A204.1 (cell line): ENCODE measurements around the gene ADO.
"Not testable (repeated sequence)": the region's sequence is repeated elsewhere in the genome, so short reads cannot be mapped to it uniquely, and the experiment has no call there.

Source experiments
- FAIRE-seq: peaks from 2 replicates; lab custom pipeline; 2012; peaks lifted over from hg19 to GRCh38; lab: Jason Lieb, UNC

The ADO gene

DNA sequence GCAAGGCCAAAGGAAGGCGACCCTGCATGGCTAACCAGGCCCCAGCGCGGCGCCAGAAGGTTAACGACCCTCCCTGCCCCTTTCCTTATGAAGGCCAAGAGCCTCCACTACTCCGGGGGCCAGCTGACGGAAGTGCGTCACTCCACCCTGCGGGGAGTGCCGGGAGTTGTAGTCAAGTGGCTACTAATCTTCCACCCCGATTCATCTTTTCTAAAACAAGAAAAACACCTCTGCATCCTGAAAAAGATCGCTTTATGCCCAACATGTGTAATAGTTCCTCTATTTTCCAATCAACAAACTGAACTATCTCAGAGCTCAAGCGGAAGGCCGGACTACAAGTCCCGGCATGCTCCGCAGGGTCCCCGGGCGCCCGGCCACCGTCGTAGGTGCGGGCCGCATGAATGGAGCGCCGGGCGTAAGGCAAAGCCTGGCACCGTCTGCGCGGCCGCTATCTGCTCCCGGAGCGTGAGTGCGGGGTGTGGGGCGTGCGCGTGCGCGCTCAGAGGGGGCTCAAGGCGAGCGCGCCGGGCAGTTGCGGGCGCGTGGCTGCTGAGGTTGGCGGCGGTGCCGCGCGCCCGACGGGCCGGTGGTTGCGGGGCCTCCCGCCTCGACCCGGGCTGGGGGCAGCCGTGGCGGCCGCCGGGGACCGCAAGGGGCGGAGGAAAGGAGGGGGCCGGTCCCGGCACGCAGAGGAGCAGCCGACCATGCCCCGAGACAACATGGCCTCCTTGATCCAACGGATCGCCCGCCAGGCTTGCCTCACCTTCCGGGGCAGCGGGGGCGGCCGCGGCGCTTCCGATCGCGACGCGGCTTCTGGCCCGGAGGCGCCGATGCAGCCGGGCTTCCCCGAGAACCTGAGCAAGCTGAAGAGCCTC is at the start of gene ADO:
TSS of gene ADO (plus strand) at position 365 of the 875 bp plus-strand sequence. CDS start at position 705, 340 bp downstream.
- no peak for FAIRE-seq

DNA sequence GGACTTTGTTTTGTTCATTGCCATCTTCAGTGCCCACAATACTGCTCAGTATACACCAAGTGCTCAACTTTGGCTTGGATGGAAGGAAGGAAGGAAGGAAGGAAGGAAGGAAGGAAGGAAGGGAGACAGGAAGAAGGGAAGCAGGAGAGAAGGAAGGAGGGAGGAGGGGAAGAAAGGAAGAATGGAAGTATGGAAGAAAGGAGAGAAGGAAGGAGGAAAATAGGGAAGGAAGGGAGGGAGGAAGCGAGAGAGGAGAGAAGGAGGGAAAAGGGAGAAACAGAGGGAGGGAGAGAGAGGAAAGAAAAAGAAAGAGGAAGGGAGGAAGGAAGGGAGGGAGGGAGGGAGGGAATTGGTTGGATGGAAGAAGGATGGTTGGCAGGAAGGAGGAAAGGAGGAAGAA is 49.6 kb upstream of the ADO start:
- FAIRE-seq, result no peak

DNA sequence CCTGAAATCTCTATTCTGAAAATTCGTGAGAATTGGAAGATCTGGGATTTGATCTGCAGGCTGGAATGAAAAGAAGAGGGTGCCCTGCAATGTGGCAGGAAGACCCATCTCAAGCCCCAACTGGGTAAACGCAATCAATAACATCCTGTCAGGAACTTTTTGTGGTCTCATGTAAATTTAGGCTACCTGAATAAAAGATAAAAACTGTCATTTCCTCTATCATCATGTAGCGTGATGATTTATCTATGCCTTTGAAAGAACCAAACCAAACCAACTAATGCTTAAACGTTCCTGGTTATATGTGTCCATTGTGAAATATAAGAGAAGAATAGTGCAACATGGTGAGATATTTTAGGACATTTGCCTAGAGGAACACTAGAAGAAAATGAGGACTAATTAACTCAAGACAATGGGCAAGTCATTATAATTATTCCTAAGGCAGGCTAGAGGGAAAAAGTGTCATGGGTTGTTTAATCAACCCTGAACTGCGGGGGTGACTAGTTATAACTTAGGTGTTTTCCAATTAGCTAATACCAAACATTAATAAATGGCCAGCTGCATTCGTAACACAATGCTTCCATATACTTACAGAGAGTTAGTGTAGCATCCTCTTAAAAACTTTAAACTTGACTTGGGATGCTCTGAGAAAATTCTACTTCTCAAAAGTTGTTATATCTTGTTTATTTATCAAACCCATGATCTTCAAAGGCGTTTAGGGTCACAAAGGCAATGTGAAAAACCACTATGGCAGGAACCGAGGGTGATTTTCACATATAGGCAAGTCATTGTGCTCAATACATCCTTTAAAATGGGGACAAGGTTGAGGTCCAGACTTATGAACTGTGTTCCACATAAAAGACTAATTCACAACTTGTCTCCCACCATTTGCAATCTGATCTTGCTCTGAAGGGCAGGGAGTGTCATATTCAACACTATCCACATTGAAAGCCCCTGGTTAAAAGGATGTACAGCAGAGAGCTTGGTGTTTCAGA is 48.6 kb upstream of the ADO start:
- no peak for FAIRE-seq

DNA sequence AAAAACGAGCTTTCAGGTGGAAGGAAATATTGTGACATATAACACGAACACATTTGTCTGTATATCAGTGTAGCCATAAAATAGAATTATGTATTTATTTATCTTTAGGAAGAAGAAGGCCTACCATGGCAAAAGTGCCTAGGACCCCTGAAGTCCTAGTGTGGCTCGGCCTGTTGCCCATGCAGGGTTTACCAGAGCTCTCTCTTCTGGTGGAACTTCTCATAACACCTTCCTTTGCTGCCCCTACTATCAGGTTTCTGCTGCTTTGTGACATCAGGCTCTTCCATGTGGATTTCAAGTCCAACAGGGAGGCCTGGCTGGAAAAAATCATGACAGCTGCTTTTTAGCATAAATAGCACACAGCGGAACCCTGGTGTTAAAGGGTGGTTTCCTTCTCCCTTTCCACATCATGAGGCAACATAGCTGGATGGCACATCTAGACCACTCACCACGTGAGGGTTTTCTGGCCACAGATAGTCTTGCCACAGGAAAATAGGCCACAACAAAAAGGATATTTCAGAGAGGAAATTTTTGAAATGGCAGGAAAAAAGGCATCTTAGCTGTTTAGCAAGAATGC is 44.8 kb upstream of the ADO start:
- no peak for FAIRE-seq

DNA sequence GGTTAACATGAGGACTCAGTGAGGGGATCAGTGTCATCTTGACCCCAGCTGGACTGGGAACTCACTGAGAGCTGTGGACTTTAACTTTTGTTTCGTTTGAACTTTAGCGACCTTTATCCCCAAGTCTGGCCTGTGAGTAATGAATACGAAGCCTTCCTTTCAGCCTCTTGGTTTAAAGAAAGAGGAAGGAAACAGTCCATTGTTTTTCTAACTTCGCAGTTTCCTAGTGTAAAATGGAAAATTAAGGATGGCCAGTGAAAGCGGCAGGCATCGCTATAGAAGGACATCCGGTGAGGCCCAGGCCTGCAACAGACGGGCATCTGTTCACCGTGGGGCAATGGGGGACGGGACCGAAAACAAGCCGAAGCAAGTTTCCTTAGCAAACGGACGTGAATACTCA is 44.1 kb upstream of the ADO start:
- no peak for FAIRE-seq

DNA sequence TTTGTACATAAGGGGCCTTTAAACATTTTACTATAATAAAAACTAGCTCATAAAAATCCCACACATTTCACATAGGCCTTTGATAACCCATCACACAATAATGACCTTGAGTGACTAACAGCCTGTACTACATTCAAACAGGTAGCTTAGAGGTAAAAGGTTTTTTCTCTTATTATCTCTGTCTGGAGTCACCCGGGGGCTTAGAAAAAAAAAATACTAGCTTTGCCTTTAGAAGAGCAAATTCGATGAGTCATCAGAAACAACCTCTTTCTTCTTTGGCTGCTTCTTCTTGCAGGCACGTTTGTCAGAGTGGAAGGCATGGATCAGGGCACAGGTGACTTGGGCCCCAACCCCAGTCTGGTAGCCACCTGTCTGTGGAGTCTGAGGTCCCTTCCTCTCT is 43.4 kb upstream of the ADO start:
- FAIRE-seq, result no peak

DNA sequence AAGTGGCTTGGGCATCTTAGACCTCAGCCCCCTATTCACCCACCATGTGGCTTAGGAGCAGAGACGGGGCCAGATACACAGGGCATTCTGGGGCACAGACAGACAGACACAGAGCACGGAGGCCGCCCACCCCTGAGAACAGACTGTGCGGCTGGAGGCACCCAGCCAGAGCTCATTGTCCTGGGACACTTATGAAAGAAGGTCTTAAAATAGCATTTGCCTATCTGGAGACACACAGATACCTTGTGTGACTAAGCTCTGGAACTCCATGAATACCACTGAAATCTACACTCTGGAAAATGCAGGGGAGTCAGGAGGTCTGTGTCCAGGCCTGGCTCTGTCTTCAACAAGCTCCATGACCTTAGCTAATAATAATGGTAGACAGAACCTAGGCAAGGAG is 41.4 kb upstream of the ADO start:
- FAIRE-seq, result no peak

DNA sequence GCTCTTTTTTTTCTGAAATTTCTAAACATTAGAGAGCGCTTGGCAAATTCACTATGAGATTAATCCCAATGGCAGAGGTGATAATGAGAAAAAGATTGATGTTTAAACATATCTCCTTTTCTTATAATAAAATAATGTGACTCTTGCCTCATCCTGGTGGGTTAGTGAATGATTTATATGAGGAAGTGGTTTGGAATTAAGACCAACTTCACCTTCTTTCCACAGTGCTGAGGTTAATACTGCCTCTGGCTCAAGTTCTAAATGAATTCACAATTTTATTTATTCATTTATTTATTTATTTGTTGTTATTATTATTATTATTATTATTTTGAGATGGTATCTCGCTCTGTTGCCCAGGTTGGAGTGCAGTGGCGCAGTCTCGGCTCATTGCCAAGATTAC is 40.5 kb upstream of the ADO start:
- FAIRE-seq, result no peak

DNA sequence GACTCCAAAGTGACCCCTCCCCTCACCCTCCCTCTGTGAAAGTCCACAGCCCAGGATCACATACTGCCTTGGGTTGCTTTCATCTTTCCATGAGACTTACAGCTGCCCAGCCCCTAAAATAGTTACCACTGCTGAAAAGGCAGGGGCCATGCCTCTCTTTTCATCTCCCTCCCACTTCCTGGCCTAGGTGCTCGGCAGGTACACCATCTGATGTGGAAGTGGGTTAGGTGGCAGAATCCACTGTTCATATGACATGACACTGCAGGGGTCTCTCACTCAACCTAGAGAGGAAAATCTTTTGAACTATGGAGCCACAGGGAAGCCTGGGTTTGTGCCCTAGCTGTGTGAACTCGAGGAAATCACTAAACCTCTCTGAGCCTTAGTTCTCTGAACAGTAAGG is 38.8 kb upstream of the ADO start:
- FAIRE-seq, result no peak

DNA sequence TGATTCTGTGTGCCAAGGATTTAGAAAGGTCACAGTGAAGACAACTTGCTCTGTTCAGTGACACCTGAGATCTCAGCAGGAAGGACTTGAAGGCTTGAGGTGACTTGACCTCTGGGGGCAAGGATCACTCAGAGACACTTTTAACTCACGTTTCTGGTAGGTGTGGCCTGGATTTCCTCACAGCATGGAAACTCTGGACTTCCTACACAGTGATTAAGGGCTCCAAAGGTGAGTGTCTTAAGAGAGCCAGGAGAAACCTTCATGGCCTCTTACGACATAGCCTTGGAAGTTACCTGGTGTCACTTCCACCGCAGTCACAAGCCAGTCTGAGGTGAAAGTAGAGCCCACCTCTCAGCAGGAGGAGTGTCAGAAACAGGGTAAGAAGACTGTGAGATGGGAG is 38.1 kb upstream of the ADO start:
- no peak for FAIRE-seq

DNA sequence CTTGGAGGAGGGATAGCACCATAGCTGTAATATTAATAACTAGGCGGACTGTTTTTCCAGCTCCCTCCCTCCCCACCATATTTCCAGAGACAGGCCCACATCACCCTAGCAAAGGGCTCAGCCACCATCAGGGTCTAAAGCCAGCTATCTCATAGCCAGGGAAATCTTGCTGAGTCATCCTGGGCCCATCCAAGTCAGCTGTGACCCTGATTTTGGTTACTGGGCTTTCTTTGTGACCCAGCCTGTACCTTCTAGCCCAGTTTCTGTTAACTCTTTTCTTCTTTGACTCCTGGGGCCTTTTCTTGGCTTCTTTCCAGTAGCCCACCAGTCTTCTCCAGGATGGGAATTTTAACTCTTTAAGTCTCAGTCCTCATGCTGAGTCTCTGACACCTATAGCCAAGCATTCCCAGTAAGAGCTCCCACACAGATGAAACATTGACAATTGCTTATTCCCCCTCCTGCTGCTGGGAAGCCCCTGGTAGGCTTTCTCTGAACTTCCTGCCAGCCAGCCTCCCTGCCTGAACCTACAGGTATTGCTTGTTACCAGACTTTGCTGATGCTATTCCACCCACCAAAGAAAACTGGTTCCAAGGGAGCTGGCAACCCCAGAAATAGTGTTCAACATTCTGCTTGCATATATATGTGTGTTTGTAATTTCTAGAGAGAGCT is 34.8 kb upstream of the ADO start:
- no peak for FAIRE-seq

DNA sequence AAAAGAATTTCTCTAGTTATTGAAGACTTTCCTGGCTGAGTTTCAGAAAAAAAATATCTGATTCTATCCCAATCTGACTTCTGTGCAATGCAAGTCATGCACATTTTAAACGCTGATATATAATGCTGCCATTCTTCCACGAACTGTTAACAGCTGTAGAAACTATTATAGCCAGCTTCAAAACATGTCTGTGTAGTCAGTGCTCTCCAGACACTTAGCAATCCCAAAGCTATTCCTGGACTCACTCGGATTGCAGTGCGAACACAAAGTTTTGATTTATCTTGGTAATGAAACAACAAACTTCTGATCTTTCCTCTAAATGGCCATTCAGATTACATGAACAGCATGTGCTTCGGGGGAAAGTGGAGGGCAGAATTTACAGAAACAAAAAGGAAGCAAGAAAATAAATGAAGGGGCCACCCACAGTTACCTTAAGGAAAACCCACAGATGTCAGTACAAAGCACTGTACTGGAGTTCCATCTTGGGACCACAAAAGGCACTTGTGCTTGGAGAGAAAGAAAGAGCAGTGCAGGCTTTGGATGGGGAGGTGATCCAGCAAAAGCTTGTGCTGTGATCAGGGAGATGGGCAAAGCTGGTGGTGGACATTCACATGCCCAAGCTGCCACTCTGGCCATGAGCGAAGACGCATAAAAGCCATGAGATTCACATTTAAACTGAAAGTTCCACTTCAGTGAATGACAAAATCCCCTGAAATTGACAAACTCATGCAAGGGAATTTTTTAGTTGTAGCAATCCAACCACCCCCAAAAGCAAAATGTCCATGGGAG is 32.1 kb upstream of the ADO start:
- FAIRE-seq, result no peak

DNA sequence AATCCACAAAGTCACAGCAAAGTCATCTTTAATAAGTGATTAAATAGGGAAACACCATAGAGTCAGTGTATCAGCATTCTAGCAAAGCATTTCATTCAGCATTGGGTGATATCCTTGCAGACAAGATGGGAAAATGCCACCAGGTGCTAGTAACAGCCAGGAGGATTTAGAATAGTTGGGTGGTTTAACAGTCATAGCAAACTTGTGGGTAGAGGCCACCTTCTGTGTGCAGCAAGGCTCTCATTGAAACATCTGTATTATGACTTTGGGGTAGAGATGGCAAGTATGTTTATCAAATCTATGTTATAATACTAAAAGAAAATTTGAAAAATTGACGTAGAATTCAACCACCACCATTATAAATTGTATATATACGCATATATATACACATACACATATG is 26.4 kb upstream of the ADO start:
- FAIRE-seq, result no peak

DNA sequence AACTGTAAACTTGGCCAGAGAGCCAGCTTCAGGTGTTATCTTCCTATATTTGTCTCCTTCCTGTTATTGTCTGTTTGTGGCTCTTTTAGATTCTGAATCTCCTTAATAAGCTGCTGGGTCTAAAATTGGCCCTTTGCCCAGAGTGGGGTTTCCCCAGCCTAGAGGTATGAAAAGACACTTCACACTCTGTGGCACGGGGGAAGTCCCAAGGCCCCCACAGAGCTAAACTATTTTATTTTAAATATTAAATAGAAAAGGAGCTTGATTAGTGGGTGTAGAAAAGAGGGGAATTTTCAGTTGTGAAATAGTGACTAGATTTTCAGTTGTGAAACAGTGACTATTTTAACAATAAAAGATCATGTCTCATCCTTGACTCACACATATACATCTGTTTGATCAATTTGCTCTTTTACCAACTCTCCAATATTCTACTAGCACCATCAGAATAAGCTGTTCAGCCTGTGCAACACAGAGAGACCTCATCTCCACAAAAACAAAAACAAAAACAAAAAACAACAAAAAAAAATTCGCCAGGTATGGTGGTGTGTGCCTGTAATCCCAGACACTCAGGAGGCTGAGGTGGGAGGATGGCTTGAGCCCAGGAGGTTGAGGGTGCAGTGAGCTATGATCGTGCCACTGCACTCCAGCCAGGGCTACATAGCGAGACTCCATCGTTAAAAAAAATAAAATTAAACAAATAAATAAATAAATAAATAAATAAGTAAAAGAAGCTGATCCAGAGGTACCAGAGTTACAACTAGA is 24.9 kb upstream of the ADO start:
- no peak for FAIRE-seq

DNA sequence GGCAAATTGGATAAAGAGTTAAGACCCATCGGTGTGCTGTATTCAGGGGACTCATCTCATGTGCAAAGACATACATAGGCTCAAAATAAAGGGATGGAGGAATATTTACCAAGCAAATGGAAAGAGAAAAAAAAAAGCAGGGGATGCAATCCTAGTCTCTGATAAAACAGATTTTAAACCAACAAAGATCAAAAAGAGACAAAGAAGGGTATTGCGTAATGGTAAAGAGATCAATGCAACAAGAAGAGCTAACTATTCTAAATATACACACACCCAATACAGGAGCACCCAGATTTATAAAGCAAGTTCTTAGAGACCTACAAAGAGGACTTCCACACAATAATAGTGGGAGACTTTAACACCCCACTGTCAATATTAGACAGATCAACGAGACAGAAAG is 20.0 kb upstream of the ADO start:
- not testable (repeated sequence) for FAIRE-seq

DNA sequence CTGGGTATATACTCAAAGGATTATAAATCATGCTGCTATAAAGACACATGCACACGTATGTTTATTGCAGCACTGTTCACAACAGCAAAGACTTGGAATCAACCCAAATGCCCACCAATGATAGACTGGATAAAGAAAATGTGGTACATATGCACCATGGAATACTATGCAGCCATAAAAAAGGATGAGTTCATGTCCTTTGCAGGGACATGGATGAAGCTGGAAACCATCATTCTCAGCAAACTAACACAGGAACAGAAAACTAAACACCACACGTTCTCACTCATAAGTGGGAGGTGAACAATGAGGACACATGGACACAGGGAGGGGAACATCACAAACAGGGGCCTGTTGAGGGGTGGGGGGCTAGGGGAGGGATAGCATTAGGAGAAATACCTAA is 16.2 kb upstream of the ADO start:
- not testable (repeated sequence) for FAIRE-seq

DNA sequence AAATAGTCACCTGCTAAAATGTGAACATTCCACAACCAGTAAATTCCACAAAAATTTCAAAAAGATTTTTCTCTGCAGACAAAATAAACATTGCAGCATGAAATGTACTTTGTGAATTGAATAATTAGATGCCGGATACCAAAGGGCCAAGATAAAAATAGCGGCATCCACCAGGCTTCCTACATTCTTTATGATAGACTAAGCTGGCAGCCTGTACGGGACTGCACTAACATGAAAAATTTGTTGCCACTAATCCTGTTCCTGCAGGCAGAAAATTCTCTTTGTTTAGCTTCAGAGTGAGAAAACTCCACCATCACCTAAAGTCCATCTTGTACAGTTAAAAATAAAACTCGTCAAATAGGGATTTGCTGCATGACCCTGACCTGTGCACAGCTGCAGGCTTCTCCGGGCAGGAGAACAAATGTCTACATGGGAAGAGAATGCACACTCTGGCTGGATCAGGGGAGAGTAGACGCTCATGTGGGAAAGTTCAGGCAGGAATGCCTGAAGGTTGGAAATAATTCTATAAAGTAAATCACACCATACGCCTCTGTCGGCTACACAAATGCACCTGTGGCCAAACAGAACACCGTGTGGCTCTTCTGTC is 15.6 kb upstream of the ADO start:
- no peak for FAIRE-seq

DNA sequence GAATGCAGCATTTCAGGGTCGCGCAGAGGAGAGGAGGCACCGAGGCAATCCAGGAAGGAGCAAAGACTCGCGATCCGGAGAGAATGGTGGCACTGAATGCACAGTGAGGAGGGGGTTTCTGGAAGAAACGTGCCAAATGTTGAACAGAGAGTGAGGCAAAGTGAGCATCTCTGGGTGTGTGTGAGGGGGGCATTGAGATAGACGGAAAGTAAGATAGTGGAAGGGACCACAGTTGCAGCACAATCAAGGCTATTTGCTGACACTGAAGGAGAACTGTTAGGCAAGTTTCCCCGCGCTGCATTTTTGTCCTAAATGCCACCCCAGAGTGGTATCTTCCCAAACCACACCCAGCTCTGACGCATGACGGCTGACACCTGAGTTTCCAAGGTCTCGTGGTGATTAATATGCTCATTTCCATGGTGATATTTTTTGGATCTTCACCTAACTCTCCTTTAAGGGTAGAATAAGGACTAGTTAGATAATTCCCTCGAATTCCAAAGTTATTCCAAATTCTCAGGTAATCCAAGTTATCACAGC is 14.4 kb upstream of the ADO start:
- no peak for FAIRE-seq

DNA sequence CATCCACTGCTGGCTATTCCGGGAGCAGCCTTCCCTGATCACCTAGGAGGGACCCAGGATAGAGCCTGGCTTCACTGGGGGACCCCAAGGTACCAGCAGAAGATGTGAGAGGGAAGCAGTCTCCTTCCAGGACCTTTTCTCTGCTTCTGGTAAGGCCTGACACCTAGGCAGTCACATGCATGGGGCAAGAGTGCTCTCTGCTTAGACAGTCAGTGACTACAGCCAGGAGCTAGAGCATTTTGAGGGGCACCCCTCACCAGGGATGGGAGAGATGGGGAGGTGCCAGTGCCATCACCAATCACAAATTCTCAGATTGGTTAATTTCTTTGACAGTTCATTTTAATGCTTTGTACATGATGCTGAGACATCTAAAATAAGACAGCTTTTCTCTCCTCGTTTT is 13.9 kb upstream of the ADO start:
- no peak for FAIRE-seq

DNA sequence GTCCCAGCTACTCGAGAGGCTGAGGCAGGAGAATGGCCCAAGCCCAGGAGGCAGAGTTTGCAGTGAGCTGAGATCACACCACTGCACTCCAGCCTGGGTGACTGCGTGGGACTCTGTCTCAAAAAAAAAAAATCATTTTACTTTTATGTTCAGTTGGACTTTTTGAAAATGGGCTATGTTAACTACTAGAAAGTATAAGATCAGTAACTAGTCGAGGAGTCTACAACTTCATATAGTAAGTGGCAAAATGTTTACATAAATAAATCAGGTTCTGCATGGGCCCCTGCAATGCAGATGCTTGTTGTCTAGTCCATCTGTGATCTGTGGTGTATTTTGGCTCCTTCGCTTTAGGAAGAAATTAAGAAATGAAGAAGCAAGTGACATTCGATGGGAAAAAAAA is 12.3 kb upstream of the ADO start:
- no peak for FAIRE-seq
